Activated CD4-positive, alpha-beta T cell treated with anti-CD3 and anti-CD28 coated beads for 24 hours (primary cell): Measurements from ENCODE around the gene ACSL5.
"Not testable (repeated sequence)": the region's sequence is repeated elsewhere in the genome, so short reads cannot be mapped to it uniquely, and the experiment has no call there.

ENCODE experiments used
- DNase-seq, 2 donors: peaks; one replicate each; pipeline ENCODE4 v3.0.0-alpha.2; 2020; ENCODE audit warnings: low read depth in 2 of 2

Gene ACSL5

GRCh38 chr10:112374724-112375541 lies 1.0 kb downstream of the ACSL5 start:
- DNase-seq = no peak

DNA sequence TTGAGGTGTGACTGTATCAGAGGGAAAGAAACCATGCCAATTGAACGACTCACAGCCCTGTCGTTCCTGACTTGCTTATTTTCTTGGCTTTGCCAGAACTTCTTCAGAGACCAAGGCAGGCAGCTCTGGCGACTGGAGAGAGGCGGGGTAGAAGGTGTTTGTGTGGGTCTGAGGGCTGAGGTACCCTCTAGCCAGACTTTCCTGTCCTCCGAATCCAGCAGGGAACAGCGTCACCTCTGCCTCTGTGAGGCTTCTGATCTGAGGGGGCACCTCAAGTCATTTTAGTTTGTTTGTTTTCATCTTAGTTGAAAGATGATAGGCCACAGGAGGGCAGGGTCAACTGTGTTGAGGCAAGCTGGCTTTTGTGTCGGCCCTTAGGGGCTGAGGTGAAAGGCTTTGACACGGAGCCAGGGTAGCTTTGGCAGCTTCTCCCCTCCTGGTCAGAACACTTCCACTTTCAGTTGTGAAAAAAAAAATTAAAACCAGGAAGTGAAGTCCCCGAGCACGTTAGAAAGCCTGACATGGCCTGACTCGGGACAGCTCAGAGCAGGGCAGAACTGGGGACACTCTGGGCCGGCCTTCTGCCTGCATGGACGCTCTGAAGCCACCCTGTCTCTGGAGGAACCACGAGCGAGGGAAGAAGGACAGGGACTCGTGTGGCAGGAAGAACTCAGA lies 1.9 kb downstream of the ACSL5 start:
- DNase-seq = no peak

DNA sequence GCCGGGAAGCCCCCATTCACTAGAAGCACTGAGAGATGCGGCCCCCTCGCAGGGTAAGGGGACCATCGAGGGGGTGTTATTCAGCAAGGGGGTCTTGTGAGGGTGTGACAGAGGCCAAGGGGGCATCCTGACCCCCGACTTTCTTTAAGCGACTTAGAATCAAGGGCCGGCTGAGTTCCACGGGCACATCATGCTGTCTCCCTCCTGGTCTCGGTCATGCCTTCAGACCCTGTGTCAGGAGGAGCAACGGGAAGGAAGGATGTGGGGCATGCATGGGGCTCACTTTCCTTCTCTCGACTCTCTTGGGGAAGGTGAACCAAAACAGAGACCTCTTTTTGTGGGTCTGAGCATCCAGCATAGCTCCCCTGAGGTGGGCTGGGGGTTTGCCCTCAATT lies 2.5 kb downstream of the ACSL5 start:
- DNase-seq = no peak

- not testable (repeated sequence) for DNase-seq
These were observed 3.2 kb downstream of the ACSL5 start for GRCh38 chr10:112377116-112377515.

- no peak for DNase-seq
These were observed 5.8 kb downstream of the ACSL5 start for GRCh38 chr10:112379635-112380296.

GRCh38 chr10:112382515-112383235 lies 8.8 kb downstream of the ACSL5 start:
- DNase-seq = no peak

GRCh38 chr10:112383325-112383724 lies 9.4 kb downstream of the ACSL5 start:
- no peak for DNase-seq

GRCh38 chr10:112384141-112384540 lies 10.2 kb downstream of the ACSL5 start:
- DNase-seq = no peak

DNA sequence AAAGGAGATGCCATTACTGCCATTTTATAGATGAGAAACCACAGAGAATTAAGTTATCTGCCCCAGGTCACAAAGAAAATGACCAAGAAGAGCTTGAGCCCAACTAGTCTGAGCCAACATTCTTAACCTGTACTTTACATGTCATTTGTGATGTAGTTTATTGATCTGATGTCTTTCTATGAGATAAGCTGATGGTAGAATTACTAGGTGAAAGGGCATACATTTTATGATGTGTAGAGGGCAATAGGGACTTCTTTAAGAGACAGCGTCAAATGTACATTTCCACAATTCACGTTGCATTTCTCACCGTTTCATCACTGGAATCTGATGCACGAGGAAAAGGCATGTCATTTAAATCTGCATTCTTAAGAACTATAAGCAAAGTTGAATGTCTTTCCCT lies 11.3 kb downstream of the ACSL5 start:
- DNase-seq = no peak

- not testable (repeated sequence) for DNase-seq
These were observed 14.1 kb downstream of the ACSL5 start for GRCh38 chr10:112388056-112388455.

DNA sequence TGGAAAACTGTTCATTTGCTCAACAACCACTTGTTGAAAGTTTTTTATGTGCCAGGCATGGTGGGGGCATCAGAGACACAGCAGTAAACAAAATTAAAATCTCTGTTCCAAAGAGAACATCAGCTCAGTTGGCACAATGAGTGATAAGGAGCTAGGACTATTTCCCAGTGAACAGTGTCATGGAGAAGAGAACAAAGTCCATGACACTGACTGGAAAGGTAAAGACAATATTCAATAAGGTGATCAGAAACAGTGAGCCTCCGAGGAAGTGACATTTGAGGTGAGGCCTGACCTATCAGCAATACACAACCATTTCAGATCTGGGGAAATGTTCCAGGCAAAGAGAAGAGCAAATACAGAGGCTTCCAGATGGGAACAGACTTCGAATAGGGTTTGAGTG lies 14.6 kb downstream of the ACSL5 start:
- DNase-seq = no peak

DNA sequence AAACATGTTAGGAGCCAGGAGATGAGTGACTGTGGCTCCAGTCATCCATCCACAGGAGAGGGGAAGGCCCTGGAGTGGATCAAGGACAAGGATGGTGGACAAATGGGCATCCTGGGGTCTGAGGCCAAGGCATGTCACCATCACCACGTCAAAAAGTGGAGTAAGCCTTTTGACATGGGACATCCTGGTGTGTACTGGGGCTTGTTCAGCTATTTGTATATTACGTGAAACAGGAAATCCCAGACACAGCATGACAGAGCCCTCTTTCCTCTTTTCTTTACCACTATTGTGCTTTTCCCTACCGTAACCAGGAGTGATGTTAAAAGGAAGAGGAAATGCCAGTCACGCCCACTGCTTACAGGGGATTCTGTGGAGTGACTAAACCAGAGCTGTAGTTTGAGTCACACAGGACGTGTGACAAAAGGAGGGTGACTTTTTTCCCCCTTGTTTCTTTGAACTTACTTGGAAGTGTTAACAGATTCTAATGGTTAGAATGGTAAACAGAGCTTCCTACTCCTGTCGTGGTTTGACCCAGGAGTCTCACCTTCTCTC lies 15.4 kb downstream of the ACSL5 start:
- DNase-seq = no peak

DNA sequence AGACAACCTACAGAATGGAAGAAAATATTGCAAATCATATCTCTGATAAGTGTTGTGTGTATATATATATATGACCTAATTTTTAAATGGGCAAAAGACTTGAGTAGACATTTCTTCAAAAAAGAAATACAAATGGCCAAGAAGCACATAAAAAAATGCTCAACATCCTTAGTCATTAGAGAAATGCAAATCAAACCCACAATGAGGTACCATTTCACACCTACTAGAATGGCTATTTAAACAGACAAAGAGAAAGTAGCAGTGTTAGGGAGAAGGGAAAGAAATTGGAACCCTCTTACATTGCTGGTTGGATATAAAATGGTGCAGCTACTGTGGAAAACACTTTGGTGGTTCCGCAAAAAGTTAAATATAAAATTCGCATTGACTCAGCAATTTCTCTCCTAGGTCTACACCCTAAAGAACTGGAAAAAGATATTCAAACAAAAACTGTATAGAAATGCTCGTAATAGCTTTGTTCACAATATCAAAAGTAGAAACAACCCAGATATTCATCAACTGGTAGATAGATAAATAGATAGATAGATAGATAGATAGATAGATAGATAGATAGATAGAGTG lies 16.3 kb downstream of the ACSL5 start:
- DNase-seq = no peak

DNA sequence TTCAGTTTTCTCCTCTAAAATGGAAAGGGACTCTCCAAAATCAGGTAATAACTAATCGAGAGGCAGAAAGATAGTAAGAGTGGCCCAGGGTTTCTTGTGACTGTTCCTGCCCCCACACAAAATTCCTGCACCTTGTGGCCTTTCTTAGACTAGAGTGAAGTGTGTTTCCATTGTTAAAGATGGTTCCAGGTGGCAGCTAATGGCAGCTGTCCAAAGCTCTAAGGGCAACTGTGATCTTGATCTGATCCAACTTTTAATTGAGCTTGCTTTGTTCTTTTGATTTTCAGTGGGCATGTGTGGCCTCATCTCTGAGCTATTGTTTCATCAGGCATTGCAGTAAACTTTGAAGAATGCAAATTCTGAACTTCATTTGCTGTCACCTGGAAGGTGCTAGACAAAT lies 19.4 kb downstream of the ACSL5 start:
- no peak for DNase-seq

DNA sequence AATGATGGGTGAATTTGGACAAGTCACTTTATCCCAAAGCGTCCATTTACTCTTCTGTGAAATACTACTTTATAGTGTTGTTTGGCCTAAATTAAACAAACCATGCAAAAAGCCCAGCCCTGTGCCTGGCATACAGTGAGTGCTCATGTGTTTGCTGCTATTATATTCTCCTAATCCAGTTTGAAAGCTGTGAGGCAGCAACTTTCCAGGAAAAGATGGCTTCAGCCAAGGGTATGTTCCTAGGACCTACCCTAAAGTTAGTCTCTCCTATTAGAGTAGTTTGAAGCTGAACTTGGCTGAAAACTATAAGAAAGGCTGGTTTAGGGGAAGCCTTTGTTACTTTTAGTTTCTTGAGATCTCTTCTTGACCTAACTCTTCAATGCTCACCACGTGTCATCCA lies 19.9 kb downstream of the ACSL5 start:
- DNase-seq = no peak

- no peak for DNase-seq
These were observed 20.6 kb downstream of the ACSL5 start for GRCh38 chr10:112394475-112394875.

DNA sequence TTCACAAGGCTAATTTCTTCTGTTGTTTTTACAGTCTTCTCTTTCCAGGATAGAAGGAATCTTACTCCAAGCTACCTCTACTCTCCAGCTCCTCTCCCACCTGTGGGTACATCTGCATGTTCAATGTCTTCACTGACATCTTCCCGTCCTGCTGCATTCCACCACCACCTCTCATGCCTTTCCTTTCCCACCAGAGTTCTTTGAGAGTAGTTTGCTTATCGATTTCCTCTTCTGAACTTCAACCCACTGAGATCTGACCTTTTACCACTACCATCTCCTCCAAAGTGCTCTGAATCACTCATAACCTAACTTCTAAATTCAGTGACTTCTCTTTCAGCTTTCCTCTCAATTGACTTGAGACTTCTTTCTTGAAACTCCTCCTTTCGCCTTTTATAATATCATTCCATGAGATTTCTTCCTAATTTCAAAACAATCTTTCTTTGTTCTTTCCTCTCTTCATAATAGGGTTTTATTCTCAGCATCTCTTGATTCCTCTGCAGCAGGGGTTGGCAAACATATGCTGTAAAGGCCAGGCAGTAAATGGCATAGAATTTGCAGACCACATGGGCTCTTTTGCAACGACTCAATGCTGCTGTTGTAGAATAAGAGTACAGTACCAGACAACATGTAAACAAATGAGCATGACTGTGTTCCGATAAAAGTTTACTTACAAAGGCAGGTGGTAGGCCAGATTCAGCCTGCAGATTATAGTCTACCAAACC lies 22.1 kb downstream of the ACSL5 start:
- no peak for DNase-seq

DNA sequence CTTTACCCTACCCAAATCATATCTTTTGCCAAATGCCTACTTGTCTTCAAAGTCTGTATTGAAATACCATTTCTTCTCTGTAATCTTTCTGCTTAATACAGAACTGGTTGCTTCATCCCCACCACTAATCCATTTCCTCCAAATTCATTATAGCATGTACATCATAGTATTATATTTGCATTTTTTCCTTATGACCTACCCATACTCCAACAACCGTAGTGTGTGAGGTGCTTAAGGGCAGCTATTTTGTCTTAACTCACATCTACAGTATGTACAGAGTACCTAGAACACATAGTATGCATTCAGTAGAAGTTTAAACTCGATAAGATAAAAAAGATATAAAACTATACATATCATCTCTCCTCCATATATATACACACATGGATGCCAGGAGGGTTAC lies 23.7 kb downstream of the ACSL5 start:
- no peak for DNase-seq

- DNase-seq = no peak
These were observed 29.0 kb downstream of the ACSL5 start for GRCh38 chr10:112402917-112403316.

- no peak for DNase-seq
These were observed 30.7 kb downstream of the ACSL5 start for GRCh38 chr10:112404617-112405016.

DNA sequence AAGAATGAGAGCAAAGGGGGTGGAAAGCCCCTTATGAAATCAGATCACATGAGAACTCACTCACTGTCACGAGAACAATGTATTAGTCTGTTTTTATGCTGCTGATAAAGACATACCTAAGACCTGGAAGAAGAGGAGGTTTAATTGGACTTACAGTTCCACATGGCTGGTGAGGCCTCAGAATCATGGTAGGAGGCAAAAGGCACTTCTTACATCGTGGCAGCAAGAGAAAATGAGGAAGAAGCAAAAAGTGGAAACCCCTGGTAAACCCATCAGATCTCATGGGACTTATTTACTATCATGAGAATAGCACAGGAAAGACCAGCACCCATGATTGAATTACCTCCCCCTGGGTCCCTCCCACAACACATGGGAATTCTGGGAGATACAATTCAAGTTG lies 32.9 kb downstream of the ACSL5 start:
- DNase-seq = not testable (repeated sequence)
